ENCODE results near the gene OTOG.

OTOG gene

GRCh38 chr11:17607591-17608570 is 60.8 kb downstream of the OTOG start:
- no peaks in the 10 kb centered on the region for H3K4me1 ChIP-seq (ENCODE audit: insufficient read depth, low read length)
- 87% methylated on average over 20 of the region's 20 CpGs for WGBS
- H3K27me3 ChIP-seq (ENCODE audit: insufficient read depth, low read length), result no peaks in the 10 kb centered on the region
- no peaks in the 10 kb centered on the region for H3K36me3 ChIP-seq (ENCODE audit: insufficient read depth, low read length)
- no peak overlapping the region for H3K27ac ChIP-seq (ENCODE audit: low read depth, low read length)
- H3K9ac ChIP-seq (ENCODE audit: low read depth, low read length), result no peak overlapping the region
- no peak overlapping the region for H3K4me3 ChIP-seq (ENCODE audit: low read length)
- no peaks in the 10 kb centered on the region for H3K9me3 ChIP-seq (ENCODE audit: insufficient read depth, low read depth, low read length)

DNA sequence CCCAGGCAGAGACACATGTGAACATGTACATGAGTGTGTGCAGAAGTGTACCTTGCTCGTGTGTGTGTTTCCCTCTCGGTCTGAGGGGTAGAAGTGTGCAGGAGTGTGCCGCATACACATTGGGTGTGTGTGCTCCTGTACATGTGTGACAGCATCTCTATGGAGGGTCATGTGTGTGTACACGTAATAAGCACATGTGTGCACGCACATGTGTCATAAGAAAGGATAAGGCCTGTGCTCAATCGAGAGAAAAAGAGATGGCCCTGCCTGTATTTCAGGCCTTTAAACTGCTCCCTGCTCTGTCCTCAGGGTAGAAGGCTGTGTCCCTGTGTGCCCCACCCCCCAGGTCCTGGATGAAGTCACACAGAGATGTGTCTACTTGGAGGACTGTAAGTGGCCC is 61.8 kb downstream of the OTOG start:
- no peak overlapping the region for H3K27ac ChIP-seq (ENCODE audit: low read depth, low read length)
- H3K4me3 ChIP-seq (ENCODE audit: low read length), result no peak overlapping the region
- H3K9me3 ChIP-seq (ENCODE audit: insufficient read depth, low read depth, low read length), result no peaks in the 10 kb centered on the region
- H3K4me1 ChIP-seq (ENCODE audit: insufficient read depth, low read length), result no peaks in the 10 kb centered on the region
- H3K9ac ChIP-seq (ENCODE audit: low read depth, low read length), result no peak overlapping the region
- no peaks in the 10 kb centered on the region for H3K36me3 ChIP-seq (ENCODE audit: insufficient read depth, low read length)
- no peaks in the 10 kb centered on the region for H3K27me3 ChIP-seq (ENCODE audit: insufficient read depth, low read length)
- 92% methylated on average over 6 of the region's 6 CpGs for WGBS

- Histone ChIP-seq H3K4me3 (ENCODE audit: low read length) (no peak overlapping the region), H3K9ac (ENCODE audit: low read depth, low read length) (no peak overlapping the region), H3K9me3 (ENCODE audit: insufficient read depth, low read depth, low read length) (no peaks in the 10 kb centered on the region), H3K36me3 (ENCODE audit: insufficient read depth, low read length) (no peaks in the 10 kb centered on the region), H3K27me3 (ENCODE audit: insufficient read depth, low read length) (no peaks in the 10 kb centered on the region), H3K27ac (ENCODE audit: low read depth, low read length) (no peak overlapping the region), H3K4me1 (ENCODE audit: insufficient read depth, low read length) (no peaks in the 10 kb centered on the region)
- WGBS, result 92% methylated on average over 12 of the region's 12 CpGs
These were observed 62.4 kb downstream of the OTOG start for GRCh38 chr11:17609291-17610084.

GRCh38 chr11:17610085-17610894 is 63.2 kb downstream of the OTOG start:
- Histone ChIP-seq H3K4me3 (ENCODE audit: low read length) (no peak overlapping the region), H3K27ac (ENCODE audit: low read depth, low read length) (no peak overlapping the region), H3K27me3 (ENCODE audit: insufficient read depth, low read length) (no peaks in the 10 kb centered on the region), H3K9me3 (ENCODE audit: insufficient read depth, low read depth, low read length) (no peaks in the 10 kb centered on the region), H3K9ac (ENCODE audit: low read depth, low read length) (no peak overlapping the region), H3K4me1 (ENCODE audit: insufficient read depth, low read length) (no peaks in the 10 kb centered on the region), H3K36me3 (ENCODE audit: insufficient read depth, low read length) (no peaks in the 10 kb centered on the region)
- WGBS, result 88% methylated on average over 17 of the region's 17 CpGs

- WGBS, result 88% methylated on average over 12 of the region's 12 CpGs
- H3K27ac ChIP-seq (ENCODE audit: low read depth, low read length), result no peak overlapping the region
- H3K4me3 ChIP-seq (ENCODE audit: low read length), result no peak overlapping the region
- no peaks in the 10 kb centered on the region for H3K36me3 ChIP-seq (ENCODE audit: insufficient read depth, low read length)
- H3K9me3 ChIP-seq (ENCODE audit: insufficient read depth, low read depth, low read length), result no peaks in the 10 kb centered on the region
- no peak overlapping the region for H3K9ac ChIP-seq (ENCODE audit: low read depth, low read length)
- H3K4me1 ChIP-seq (ENCODE audit: insufficient read depth, low read length), result no peaks in the 10 kb centered on the region
- H3K27me3 ChIP-seq (ENCODE audit: insufficient read depth, low read length), result no peaks in the 10 kb centered on the region
These were observed 64.0 kb downstream of the OTOG start for GRCh38 chr11:17611049-17611448.

DNA sequence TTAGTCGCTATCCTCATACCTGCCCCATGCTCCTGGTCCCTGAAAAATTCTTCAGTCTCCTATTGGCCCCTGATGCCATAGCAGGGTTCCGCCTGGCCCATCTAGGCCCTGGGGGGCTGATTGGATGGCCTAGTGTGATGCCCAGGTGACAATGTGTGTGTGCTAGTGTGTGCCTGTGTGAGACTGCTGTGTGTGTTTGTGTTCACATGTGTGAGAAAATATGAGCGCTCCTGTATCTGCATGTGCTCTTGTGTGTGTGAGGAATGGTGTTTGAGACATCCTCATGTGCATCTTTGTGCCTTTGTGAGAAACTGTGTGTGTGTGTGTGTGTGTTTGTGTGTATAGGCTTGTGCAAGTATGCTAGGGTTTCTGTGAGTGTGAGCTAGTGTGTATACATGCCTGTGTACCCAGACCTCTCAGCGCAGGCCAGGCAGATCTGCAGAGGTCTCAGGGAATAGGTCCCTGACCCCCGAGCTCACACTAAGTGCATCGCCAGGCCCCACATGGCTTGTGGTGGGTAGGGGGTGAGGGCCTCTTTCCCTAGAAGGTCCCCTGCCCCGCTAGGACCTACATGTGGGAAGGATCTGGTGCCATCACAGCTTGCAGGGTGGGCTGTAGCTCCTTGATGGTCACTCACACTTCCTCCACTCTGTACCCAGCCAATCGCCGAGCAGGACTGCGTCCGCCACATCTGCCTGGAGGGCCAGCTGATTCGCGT is 64.6 kb downstream of the OTOG start:
- Histone ChIP-seq H3K36me3 (ENCODE audit: insufficient read depth, low read length) (no peaks in the 10 kb centered on the region), H3K4me3 (ENCODE audit: low read length) (no peak overlapping the region), H3K27ac (ENCODE audit: low read depth, low read length) (no peak overlapping the region), H3K9me3 (ENCODE audit: insufficient read depth, low read depth, low read length) (no peaks in the 10 kb centered on the region), H3K9ac (ENCODE audit: low read depth, low read length) (no peak overlapping the region), H3K4me1 (ENCODE audit: insufficient read depth, low read length) (no peaks in the 10 kb centered on the region), H3K27me3 (ENCODE audit: insufficient read depth, low read length) (0 out of 2 replicates have a peak, but pooled peaks cover 1% of the 10 kb centered on the region)
- WGBS, result 91% methylated on average over 13 of the region's 13 CpGs

GRCh38 chr11:17612221-17613188 is 65.4 kb downstream of the OTOG start:
- 0 out of 2 replicates have a peak, but pooled peaks cover 2% of the 10 kb centered on the region for H3K27me3 ChIP-seq (ENCODE audit: insufficient read depth, low read length)
- H3K36me3 ChIP-seq (ENCODE audit: insufficient read depth, low read length), result no peaks in the 10 kb centered on the region
- H3K4me1 ChIP-seq (ENCODE audit: insufficient read depth, low read length), result no peaks in the 10 kb centered on the region
- H3K9ac ChIP-seq (ENCODE audit: low read depth, low read length), result no peak overlapping the region
- no peaks in the 10 kb centered on the region for H3K9me3 ChIP-seq (ENCODE audit: insufficient read depth, low read depth, low read length)
- 92% methylated on average over 18 of the region's 18 CpGs for WGBS
- no peak overlapping the region for H3K27ac ChIP-seq (ENCODE audit: low read depth, low read length)
- H3K4me3 ChIP-seq (ENCODE audit: low read length), result no peak overlapping the region

GRCh38 chr11:17613428-17613962 is 66.4 kb downstream of the OTOG start:
- H3K9me3 ChIP-seq (ENCODE audit: insufficient read depth, low read depth, low read length), result no peaks in the 10 kb centered on the region
- H3K27ac ChIP-seq (ENCODE audit: low read depth, low read length), result no peak overlapping the region
- no peak overlapping the region for H3K4me3 ChIP-seq (ENCODE audit: low read length)
- H3K27me3 ChIP-seq (ENCODE audit: insufficient read depth, low read length), result 0 out of 2 replicates have a peak, but pooled peaks cover 2% of the 10 kb centered on the region
- H3K36me3 ChIP-seq (ENCODE audit: insufficient read depth, low read length), result no peaks in the 10 kb centered on the region
- 87% methylated on average over 5 of the region's 5 CpGs for WGBS
- no peak overlapping the region for H3K9ac ChIP-seq (ENCODE audit: low read depth, low read length)
- H3K4me1 ChIP-seq (ENCODE audit: insufficient read depth, low read length), result no peaks in the 10 kb centered on the region

DNA sequence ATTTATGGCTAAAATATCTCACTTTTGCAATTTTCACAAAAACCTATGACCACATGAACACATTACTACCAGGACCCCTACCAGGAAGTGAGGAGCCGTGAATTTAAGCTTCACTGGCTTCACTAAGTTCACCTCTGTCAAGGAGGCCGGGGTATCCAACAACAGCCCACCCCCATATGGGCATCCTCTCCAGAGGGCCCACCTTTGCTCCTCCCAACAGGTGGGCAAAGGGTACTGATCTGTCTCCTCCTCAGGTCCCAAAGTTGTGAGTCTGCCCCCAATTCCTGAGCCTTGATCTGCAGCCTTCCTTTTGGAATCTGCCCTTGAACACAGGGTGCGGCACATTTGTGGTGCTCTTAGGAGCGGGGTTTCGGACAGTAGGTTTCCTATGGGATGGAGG is 66.9 kb downstream of the OTOG start:
- Histone ChIP-seq H3K4me3 (ENCODE audit: low read length) (no peak overlapping the region), H3K9ac (ENCODE audit: low read depth, low read length) (no peak overlapping the region), H3K4me1 (ENCODE audit: insufficient read depth, low read length) (no peaks in the 10 kb centered on the region), H3K9me3 (ENCODE audit: insufficient read depth, low read depth, low read length) (no peaks in the 10 kb centered on the region; the same call in 1 of the 2 replicates), H3K36me3 (ENCODE audit: insufficient read depth, low read length) (no peaks in the 10 kb centered on the region), H3K27ac (ENCODE audit: low read depth, low read length) (no peak overlapping the region), H3K27me3 (ENCODE audit: insufficient read depth, low read length) (0 out of 2 replicates have a peak, but pooled peaks cover 2% of the 10 kb centered on the region)
- 95% methylated on average over 5 of the region's 5 CpGs for WGBS

Measured in HUES64 (cell line).